K562 (cell line): ENCODE results near the gene MMP28.
A peak's percentile ranks its signal among the peaks of the same experiment; 100 is the strongest.

ENCODE experiments used
- BHLHE40 ChIP-seq: IDR thresholded peaks from 2 replicates; pipeline ENCODE4 v1.6.1; 2011; ENCODE audit warnings: low read length, improper control_type of control experiment
- HBP1 ChIP-seq: fragments of 450-650 bp; formaldehyde crosslinking; IDR thresholded peaks from 2 replicates; pipeline ENCODE4 v1.4.0; 2022; ENCODE audit warnings: missing genetic modification characterization
- POLR2A ChIP-seq: fragments of 450-650 bp; conservative IDR thresholded peaks from 2 replicates; pipeline ENCODE4 v1.6.1; 2016
- REST ChIP-seq, 2 experiments: fragments of 450-650 bp; formaldehyde crosslinking in 1 of 2; IDR thresholded peaks; 2 replicates each; pipeline versions ENCODE4 v1.4.0 to v1.6.1; 2014 to 2020; ENCODE audit warnings: mild to moderate bottlenecking in 2 of 2, borderline replicate concordance in 1 of 2, low read depth in 1 of 2
- TF ChIP-seq, protein P1 (sequence below), 3 experiments: IDR thresholded peaks in 2 of 3; conservative IDR thresholded peaks in 1 of 3; 2 replicates each; pipeline ENCODE4 v1.5.1; 2011 to 2012; ENCODE audit warnings: low read length in 3 of 3, mild to moderate bottlenecking in 3 of 3, control low read depth in 2 of 3, improper control_type of control experiment in 1 of 3, inconsistent platforms in 1 of 3, low read depth in 1 of 3, mixed read lengths in 1 of 3, moderate library complexity in 1 of 3; ENCODE audit not compliant: insufficient read depth in 2 of 3

GRCh38 chr17:35727635-35728034 is 67.8 kb downstream of the MMP28 start:
- TF ChIP-seq REST (IDR thresholded peaks at IDR 0.05; ENCODE audit: borderline replicate concordance) (no peak), REST (CRISPR knock-in tag; IDR thresholded peaks at IDR 0.05; ENCODE audit: low read depth) (no peak), HBP1 (CRISPR knock-in tag) (no peak), BHLHE40 (no peak), POLR2A (0 out of 2 replicates have a peak, but pooled peaks have one; percentile 27)
- TF ChIP-seq, protein P1, sequence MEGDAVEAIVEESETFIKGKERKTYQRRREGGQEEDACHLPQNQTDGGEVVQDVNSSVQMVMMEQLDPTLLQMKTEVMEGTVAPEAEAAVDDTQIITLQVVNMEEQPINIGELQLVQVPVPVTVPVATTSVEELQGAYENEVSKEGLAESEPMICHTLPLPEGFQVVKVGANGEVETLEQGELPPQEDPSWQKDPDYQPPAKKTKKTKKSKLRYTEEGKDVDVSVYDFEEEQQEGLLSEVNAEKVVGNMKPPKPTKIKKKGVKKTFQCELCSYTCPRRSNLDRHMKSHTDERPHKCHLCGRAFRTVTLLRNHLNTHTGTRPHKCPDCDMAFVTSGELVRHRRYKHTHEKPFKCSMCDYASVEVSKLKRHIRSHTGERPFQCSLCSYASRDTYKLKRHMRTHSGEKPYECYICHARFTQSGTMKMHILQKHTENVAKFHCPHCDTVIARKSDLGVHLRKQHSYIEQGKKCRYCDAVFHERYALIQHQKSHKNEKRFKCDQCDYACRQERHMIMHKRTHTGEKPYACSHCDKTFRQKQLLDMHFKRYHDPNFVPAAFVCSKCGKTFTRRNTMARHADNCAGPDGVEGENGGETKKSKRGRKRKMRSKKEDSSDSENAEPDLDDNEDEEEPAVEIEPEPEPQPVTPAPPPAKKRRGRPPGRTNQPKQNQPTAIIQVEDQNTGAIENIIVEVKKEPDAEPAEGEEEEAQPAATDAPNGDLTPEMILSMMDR (IDR thresholded peaks at IDR 0.05 in 2 of 3, conservative IDR thresholded peaks at IDR 0.05 in 1 of 3; ENCODE audit: insufficient read depth in 2 of 3, low read depth in 1 of 3, low read length in 3 of 3): no peak
